Activated CD4-positive, CD25-positive, alpha-beta regulatory T cell treated with anti-CD3 and anti-CD28 coated beads, Interleukin-2, amount 50 U/mL, for 16 hours (primary cell): ENCODE results near the gene DMD.
"Not testable (repeated sequence)": the region's sequence is repeated elsewhere in the genome, so short reads cannot be mapped to it uniquely, and the experiment has no call there.

Experiments used
- DNase-seq: peaks from one replicate; pipeline ENCODE4 v3.0.0-alpha.2; 2020; ENCODE audit warnings: low read depth, low spot score

Gene DMD

DNA sequence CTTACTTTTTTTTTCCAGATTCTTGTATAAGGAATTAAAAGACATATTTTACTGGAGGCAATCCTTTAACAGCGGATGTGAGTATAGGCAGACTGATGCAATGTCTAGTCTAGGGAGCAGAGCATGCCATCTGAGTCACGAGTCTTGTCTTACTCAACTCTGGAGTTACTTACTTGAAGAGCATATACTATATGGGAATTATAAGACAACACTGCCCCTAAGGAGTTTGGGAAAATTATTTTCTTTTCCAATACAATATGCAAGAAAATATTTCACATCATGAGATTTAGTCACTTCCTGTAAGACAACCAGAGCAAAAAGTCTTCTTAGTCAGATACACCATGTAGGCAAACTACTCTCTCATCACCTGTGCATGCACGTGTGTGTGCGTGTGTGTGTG is 1602.2 kb downstream of the DMD start:
- DNase-seq = no peak

DNA sequence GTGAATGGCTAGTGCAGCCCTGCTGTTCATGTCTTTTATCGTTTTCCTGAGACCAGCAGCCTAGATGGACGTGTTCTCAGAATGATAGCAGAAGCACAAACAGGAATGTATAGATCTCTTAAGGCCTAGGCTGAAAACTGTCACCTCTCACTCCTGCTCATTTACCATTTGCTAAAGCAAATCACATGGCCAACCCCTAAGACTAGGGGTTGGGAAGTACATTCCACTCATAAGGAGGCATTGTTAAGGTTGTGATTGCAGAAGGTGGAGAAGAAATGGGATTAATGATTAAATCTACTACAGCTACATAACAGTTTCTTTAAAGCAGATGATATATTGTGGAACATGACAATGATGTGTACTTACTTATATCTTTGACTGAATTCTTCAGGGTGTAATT is 1602.7 kb downstream of the DMD start:
- no peak for DNase-seq

DNA sequence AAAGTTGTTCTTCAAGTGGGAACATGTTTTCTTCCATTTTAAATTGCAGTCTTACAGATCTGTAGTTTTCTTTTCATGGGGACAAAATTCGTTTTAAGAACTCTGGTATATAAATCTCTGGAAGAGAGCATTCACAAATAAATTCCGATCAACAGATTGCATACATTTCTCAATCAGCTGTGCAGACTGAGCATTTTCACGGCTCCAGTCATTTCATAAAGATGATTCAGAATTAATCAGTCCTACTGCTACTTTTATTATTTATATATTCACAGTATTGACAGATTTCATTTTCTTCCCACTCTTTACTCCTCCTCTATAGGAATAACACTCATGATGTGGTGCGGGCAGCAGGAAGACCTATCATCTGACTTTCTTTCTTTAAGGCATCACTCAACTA is 1604.6 kb downstream of the DMD start:
- no peak for DNase-seq

DNA sequence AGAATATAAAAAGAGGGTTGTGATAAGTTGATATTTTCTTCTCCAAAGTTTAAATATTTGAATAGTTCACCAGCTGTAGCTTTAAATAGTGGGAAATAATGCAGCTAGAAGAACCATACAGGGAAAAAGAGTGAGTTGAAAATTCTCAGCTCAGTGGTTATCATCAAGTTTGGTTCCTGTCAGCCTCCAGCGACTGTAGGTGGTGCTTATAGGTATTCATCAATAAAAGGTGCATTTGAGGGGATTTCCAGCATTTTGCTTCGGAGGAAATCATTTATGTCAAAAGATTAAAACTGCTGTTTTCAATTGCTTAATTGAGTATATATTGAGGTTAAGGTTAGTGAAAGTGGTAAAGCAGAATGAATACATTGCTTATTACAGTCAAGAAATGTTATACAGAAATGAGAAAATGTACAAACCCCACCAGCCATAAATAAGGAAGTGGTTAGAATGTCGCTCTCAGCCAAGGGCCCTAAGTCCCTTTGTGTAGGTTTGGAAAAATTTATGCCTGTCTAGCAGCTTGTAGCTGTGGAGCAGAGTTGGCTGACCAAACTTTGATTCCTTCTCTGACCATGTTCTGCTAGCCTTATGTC is 1606.6 kb downstream of the DMD start:
- DNase-seq = no peak

DNA sequence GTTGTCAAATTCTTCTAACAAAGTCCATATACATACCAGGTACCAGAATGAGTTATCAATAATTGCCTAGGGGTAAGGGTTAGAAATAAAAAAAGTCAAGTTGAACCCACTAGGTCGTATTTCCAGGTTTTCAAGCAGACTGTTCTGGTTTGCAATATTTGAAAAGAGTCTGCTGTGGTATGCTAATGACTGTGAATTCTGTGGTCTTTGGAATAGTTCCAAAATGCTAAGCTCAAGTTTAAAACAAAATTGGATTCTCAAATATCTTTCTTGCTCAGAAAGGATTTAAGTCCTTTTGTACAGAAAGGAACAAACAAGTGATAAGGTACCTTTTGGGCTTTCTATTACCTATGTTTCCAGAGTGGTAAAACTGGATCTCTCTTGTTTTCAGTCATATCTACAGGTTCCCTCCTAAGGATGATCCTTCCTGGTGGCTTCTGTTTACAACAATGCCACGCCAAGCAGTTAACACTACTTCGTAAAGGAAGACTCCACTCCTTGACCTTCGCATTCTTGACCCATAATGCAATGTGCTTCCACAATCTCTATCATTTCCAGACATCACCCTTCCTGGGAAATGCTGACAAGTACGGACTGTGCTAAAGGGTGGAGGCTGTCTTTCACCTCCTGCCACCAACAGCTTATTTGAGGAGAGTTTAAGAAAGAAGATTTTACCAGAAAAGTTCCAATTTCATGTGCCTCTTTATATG is 1607.8 kb downstream of the DMD start:
- no peak for DNase-seq

DNA sequence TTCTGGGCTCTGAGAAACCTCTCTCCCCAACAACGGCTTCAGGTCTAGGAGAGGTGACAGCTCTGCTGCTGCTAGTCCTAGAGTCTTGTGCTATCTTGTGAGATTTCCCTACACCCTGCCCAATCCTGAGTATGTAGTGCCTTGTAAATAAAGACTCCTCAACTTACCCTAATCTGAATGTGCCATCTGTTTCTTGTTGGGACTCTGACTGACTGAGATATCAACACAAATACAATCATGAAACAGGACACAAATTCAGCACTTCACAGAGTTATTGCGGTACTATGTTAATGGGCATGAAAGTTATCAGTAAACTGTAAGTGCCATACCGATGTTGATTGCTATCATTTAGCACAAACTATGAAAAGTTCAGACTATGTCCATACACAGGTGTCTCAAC is 1610.5 kb downstream of the DMD start:
- no peak for DNase-seq

DNA sequence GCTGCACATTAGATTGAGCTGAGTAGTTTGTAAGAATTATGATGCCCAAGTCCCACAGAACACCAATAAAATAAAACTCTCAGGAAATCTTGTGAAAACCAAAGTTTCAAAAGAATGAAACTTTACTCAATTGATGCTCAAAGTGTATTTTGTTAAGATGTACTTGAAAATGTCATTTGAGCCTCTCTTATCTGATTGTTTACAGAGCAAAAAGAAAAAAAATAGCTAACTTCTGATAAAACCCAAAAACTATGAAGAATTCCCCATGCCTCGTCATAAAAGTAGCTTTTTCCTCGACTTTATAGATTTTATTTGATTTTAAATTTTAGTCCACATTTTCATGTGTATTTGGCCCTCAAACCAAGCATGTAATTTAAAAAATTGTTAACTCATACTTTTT is 1618.0 kb downstream of the DMD start:
- no peak for DNase-seq

DNA sequence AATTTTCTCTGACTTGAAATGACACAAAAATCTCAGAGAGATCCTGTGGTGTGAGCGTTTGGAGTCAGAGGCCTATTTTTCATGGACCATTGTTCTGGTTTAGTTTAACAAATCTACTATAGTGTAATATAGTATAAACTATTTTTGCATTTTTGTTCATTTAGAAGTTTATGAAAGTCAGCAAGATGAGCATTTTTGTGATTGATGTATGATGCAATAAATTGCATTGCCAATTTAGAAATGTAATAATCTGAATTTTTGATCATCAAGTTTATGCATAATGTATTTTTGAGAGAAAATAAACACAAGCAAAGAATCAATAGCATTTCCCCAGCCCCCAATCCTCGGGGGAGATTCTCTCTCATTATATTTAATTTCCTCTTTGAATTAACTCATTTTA is 1620.0 kb downstream of the DMD start:
- DNase-seq = no peak

DNA sequence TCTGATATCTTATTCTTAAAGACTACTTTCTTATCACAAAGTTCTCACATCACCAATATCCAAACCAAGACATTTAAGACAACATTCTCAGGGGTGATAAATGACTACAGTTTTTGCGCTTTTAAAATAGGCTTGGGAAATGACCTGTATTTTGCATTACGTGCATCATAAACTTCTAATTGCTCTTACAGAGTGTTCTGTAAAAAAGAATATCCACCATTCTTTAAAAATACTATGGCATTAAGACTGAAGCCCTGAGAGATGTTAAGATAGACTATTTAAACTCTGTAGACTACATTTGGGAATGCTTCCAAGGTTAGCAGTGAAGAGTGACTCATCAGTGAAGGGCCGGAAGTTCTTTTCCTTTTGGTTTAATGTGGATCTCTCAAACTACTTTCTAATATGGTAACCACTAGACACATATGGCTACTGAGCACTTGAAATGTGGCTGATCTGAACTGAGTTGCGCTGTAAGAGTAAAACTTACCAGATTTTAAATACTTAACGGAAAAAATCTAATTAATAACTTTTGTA is 1620.7 kb downstream of the DMD start:
- no peak for DNase-seq

DNA sequence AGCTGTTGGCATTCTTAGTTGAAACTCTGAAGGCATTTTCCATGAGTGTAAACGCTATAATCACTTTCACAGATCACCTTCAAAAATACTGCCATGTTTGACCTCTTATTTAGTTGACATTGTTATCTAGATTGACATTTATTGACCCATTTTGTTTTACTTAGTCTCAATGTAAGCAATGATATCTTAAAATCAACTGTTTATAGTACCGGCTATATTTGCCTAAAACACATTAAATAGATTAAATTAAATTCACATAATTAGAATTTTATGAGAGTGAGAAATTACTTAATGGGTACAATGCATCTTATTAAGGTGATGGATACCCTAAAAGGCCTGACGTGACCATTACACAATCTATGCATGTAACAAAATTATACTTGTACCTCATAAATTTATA is 1621.8 kb downstream of the DMD start:
- no peak for DNase-seq

DNA sequence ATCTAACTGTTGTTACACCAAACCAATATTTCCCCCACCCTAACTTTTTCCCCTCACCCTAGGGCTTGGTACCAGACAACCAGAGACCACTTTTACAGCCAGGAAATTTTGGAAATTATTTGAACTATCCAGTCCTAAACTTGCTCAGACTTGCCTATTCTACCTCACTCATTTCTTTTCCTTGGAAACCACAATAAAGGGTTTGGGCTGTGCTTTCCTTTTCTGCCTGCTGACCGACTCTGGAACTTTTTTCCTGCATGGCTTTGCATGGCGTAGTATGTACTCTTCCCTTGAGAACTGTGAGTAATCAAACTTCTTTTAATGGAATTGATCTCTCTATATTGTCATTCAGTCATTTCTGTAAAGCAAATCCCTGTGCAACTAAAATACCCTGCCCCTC is 1623.0 kb downstream of the DMD start:
- no peak for DNase-seq

DNA sequence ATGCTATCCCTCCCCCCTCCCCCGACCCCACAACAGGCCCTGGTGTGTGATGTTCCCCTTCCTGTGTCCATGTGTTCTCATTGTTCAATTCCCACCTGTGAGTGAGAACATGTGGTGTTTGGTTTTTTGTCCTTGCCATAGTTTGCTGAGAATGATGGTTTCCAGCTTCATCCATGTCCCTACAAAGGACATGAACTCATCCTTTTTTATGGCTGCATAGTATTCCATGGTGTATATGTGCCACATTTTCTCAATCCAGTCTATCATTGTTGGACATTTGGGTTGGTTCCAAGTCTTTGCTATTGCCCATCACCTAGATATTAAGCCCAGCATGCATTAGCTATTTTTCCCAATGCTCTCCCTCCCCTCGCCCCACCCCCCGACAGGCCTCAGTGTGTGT is 1627.5 kb downstream of the DMD start:
- DNase-seq = not testable (repeated sequence)

DNA sequence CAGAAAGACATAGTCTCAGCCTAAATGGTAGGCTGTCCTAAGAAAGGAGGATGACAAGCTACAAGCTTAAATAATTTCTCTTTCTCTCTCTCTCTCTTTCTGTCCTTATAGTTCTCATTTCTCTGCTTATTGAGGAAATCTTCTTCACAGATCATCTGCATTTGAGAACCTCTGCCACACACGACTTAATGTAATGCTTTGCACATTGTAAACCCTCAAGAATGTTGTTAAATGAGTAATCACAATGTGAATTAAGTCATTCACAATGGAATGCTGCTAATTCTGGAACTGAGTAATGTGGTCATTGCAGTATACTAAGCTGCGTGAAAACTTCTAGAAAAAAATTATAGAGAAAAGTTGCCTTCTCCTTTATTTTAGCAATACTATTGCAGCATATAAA is 1630.6 kb downstream of the DMD start:
- no peak for DNase-seq

DNA sequence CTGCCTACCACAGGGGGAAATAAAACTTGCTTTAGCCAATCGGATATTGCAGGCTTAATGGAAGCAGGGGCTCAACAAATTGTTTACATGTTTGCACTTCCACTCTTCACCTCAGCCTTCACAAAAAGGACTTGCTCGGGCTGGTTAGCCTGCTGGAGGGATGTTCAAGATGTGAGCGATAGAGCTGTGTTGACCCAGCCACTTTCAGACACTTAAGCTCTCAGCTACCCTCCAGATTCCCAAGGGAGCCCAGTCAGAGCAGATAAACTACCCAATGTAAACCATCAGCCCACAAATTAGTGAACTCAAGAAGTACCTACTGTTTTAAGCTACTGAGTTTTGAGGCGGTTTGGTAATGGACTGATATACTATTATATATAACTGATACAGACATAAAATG is 1631.1 kb downstream of the DMD start:
- DNase-seq = no peak

DNA sequence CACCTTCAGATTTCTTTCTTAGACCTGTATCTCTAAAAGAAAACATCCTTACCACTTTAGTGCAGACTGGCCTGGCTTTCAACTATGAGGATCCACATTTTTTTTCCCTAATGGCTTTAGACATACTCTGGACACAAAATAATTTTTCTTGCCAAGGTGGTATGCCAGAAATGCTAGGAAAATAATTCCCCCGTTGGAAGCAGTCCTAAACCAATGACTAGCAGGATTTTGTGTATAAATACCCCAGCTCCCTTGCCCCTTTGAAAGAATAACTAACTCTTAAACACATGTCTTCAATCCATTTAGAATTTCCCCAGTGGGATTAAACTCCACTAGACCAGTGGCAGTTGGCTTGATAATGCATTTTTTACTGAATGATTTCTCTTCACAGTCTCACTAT is 1639.0 kb downstream of the DMD start:
- DNase-seq = no peak

DNA sequence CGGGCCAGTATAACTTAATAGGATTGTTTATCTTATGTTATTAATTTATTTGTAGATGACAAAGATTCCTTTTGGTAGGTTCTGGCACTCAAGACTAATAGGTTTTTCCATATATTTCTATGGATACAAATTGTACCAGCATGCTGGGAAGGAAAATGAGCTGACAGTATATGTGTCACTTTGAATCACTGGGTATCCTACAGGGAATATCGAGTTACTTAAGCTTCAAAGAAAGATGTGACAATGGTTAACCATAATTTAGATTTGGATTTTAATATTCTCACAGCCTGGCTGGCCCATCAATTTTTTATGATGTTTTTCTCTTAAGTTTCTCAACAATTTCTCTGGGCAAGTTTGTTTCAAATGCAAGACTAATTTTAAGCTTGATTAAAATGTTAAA is 1640.7 kb downstream of the DMD start:
- DNase-seq = no peak

DNA sequence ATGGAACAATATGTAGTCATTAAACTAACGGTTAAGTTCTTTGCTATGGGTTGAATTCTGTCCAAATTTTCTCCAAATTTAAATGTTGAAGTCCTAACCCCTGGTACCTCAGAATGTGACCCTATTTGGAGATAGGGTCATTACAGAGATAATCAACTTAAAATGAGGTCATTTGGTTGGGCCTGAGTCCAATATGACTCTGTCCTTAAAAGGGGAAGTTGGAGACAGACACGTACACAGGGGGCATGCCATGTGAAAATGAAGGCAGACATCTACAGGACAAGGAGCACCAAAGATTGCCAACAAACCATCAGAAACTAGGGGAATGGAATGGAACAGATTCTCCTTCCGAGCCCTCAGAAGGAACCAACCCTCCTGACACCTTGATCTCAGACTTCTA is 1647.6 kb downstream of the DMD start:
- DNase-seq = no peak

DNA sequence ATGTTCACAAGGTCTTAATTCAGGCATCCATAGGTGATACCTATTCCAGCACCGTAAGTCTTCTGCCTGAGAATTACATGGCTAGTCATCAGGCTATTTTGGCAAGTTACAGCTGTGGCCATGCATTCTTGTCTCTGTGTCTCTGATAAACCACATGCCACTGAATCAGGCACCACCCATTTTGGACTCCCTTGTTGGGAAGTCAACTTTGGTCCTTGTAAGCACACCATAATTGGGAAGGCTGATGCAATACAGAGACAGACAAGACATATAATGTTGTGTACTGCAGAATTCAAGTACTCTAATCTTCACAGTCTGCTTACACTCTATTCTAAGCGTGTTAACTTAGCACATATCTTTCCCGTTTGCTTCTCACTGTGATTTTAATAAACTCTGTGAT is 1655.8 kb downstream of the DMD start:
- no peak for DNase-seq

DNA sequence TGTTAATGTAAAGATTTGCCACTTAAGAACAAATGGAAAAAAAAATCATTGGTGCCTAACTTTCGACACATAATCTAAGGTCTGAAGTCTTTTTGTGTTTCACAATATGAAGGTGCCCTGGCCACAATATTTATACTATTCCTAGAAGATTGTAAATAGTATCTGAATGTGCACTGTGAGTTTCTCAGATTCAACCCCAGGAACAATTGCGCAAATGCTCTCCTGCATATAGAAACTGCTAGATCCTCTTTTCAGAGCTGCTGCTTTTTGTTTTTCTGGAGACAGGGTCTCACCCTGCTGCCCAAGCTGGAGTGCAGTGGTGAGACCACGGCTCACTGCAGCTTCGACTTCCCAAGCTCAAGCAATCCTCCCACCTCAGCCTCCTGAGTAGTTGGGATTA is 1659.4 kb downstream of the DMD start:
- DNase-seq = no peak

DNA sequence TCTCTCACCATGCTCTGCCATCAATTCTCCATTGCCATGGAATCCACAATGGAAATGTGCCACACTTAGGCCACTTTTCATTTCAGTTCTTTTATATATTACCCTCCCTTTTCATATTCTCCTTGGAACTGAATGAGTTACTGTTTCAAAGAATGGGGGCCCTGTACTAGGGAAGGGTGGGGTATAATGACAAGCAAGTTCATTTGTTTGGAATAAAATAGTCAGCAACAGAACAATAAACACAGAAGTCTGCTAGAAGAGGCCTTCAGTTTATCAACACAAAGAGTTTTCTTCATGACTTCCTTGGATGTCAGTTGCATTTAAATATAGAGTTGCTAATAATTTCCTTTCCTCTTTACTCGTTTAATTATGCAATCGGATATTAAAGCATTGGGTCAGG is 1661.2 kb downstream of the DMD start:
- DNase-seq = no peak

DNA sequence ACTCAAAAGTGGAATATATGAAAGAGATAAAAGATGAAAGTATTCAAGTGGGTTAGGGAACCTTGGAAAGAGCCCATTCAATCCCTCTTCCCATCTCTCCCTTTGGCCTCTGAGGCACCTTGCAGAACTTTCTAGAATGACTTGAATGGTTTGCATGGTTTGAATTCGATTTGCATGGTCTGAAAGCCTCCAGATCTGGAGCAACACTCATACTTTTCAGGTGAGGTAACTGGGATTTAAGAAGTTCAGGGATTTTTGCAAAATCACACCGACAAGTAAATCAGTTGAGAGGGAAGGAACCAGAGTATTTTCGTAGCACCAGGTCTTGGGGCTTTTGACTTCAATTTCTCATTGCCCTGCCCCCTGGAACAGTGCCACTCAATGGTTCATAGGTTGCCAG is 1663.5 kb downstream of the DMD start:
- no peak for DNase-seq

DNA sequence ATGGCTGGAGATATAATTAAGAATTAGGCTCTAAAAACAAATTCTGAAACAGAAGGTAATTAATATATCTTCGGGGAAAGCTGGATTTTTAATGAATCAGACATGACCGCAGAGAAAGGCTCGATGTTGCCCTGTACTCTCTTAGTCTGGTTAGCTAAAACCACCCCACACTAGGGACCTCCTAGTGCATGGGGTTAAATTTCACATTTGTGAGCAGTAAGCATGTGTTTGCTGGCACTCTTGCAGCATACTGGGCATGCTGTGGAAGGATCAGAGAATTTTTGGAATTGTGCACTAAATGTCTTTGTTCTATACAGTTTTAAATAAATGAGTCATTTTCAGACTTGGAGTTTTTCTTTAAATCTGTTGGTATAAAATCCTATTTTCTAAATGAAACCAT is 1663.9 kb downstream of the DMD start:
- DNase-seq = no peak

DNA sequence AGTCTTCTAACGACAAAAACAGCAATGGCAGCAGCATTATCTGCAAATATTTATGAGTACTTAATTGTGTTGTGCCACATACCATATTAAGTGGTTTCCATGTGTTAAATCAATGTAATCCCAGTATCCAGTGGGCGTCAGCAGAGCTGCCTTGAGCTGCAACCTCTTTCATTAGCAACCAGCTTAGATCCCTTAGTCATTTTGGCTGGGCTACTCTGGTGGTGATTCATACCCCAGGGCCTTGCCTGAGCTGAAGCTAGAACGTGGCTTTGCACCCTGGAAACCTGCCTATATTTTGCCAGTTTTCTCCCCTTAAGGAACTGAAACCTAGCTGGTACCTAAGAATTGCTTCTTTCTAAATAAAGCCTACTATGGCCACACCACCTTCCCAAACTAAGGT is 1665.2 kb downstream of the DMD start:
- DNase-seq = no peak

DNA sequence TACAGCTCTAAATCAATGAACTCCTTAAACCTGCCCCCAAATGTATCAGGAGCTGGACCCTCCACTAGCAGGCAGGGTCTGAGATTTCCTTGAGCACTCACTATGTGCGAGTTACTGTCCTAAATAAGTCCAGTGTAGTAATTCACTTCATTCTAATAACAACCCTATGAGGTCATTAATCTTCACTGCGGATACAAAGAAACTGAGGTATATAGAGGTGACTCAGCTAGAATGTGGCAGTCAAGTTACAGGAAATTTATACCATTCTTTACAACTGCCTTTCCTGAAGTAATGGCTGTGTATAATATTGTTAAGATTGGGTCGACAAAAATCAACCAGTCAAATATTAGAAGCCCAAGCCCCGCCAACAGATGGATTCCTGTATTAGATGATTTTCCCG is 1665.6 kb downstream of the DMD start:
- no peak for DNase-seq
